Fibroblast of the aortic adventitia (primary cell): ENCODE results near the gene LYL1. TPM values are rescaled to one million over a fixed set of nuclear protein-coding genes. Genes with fewer than 3 reads are reported as not detected.

Experiments used
- DNase-seq: peaks from one replicate; pipeline ENCODE4 v3.0.0-alpha.2; 2010; ENCODE audit warnings: low read depth
- H3K4me3 ChIP-seq: 2 replicates; pipeline ENCODE4 v1.5.1; 2011; ENCODE audit warnings: low read depth, mild to moderate bottlenecking, control low read depth, low read length, moderate library complexity
- total RNA-seq: library from RNA; depleted of rRNA; stranded (reverse); fragments of >200 nt; gene quantifications from 2 replicates; pipeline ENCODE4 v1.2.3, GENCODE V29; 2012; ENCODE audit warnings: low replicate concordance
- TF ChIP-seq, protein P1 (sequence below): IDR thresholded peaks from 2 replicates; pipeline ENCODE4 v1.5.1; 2011; ENCODE audit warnings: mild to moderate bottlenecking, low read length, control low read depth, inconsistent platforms; ENCODE audit not compliant: insufficient read depth

The LYL1 gene
- total RNA-seq, 1 donor, result 0.63 TPM

DNA sequence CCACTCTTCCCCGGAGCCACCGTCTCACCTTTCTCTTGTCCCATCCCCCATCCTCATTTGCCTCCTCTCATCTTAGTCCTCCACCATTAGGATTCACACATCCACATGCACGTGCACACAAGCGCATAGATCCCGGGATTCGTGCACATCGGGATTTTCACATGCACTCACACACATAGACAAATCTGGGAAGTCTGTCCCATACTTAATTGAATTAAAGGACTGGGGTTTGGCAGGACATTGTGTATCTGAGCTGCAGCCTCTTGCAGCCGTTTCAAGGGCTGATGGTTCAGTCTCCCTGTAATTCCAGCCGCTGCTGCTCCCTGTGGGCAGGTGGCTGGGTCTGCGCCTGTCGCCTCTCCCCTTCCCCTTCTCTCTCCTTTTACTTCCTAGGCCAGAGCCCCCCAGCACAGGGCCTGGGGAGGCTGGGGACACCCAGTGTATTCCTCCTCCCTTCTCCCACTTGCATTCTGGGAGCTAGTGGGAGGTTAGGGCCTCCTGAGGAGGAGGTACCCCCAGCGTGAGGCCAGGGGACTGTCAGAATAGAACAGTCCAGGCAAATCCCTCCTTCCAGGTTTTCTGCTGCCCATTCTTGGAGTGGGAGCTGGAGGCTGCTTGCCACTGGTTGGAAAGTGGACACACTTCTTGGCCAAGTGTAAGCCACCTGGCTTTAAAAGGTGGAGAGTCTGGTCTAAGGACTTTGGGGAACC, 43.6 kb downstream of the LYL1 start:
- DNase-seq, result no peak
- H3K4me3 ChIP-seq, result no peak overlapping the region
- TF ChIP-seq, protein P1, sequence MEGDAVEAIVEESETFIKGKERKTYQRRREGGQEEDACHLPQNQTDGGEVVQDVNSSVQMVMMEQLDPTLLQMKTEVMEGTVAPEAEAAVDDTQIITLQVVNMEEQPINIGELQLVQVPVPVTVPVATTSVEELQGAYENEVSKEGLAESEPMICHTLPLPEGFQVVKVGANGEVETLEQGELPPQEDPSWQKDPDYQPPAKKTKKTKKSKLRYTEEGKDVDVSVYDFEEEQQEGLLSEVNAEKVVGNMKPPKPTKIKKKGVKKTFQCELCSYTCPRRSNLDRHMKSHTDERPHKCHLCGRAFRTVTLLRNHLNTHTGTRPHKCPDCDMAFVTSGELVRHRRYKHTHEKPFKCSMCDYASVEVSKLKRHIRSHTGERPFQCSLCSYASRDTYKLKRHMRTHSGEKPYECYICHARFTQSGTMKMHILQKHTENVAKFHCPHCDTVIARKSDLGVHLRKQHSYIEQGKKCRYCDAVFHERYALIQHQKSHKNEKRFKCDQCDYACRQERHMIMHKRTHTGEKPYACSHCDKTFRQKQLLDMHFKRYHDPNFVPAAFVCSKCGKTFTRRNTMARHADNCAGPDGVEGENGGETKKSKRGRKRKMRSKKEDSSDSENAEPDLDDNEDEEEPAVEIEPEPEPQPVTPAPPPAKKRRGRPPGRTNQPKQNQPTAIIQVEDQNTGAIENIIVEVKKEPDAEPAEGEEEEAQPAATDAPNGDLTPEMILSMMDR, result peak; percentile 12

GRCh38 chr19:13057744-13058143, 44.9 kb downstream of the LYL1 start:
- TF ChIP-seq, protein P1, result no peak
- DNase-seq, result no peak
- H3K4me3 ChIP-seq, result no peak overlapping the region

- no peak overlapping the region for H3K4me3 ChIP-seq
- DNase-seq, result no peak
- TF ChIP-seq, protein P1, result no peak
Observed at GRCh38 chr19:13057147-13057572, 45.5 kb downstream of the LYL1 start.

- peak overlapping the region; percentile 49 for H3K4me3 ChIP-seq
- TF ChIP-seq, protein P1, result no peak
- peak; percentile 78 for DNase-seq
Observed at GRCh38 chr19:13056052-13056660, 46.5 kb downstream of the LYL1 start.

DNA sequence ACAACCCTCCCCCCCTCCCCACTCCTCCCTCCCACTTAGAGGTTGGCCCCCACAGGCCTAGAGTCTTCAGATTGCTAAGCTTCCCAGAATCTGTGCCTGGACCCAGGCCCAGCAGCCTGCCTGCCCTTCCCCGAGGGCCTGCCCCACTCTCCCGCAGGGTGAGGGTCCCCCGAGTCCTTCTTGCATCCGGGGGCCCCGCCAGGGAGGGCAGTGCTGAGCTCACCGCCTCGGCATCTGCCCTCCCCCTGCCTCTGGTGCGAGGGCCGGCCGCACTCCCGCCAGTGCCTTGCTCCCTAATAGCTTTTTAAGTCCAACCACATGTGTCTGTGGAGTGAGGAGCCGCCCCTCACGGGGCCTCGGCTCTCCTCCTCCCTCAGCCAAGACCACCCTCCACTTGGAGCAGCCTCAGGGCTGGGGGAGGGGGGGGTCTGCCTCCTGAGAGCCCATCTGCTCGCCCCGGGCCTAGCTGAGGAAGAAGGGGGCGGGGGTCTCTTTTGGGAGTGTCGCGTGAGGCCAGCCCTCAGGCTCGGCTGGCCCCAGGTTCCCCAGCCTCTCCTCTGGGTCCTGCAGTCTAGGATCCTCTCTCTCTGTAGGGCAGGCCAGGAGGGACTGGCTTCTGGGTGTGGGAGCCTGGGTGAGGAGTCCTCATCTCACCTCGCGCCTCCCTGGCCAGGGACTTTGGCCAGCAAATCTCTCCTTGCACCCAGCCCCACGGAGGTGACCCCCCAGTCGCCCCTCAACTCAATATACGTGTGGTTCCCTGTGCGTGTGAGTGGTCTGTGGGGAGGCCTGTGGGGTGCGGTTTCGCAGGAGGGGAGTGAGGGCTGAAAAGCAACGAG, 47.2 kb downstream of the LYL1 start:
- peak; percentile 96 for DNase-seq
- TF ChIP-seq, protein P1, result no peak
- peak overlapping the region; percentile 49 for H3K4me3 ChIP-seq

DNA sequence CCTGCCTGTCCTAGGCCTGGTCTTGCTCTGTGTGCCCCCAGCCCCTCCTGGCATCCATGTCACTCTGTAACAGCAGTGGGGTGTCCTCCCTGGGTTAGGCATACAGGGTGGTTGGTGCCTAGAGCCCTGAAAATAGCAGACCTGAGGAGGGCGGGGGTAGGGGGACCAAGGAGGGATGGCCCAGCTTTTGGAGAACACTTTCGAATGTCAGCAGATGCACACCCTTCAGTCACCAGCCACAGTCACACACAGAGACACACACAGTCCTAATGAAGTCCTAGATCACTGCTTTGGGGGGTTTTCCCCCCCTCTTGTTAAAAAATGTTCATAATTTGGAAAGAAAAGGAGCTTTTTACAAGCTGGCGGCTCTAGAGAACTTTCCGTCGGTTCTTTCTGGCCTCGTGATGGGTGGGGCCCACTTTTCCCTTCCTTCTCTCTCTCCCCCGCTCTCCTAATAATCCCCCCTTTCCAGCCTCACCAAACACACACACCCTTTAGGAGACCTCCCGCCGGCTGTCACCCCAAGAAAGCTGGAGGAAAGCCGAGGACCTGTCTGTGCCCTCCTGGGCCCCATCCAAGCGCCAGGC, 47.9 kb downstream of the LYL1 start:
- peak overlapping the region; percentile 17 for H3K4me3 ChIP-seq
- no peak for DNase-seq

More for the DNA sequence above, 47.9 kb downstream of the LYL1 start:
- TF ChIP-seq, protein P1, result no peak
